PC-9 (cell line): Measurements from ENCODE around the gene RRP1. TPM values are rescaled to one million over a fixed set of nuclear protein-coding genes. Genes with fewer than 3 reads are reported as not detected.

Source experiments
- BruUV-seq: library from RNA; stranded (reverse); fragments of 400-500 nt; replicated peaks from 2 replicates; lab custom pipeline; 2021; lab: Mats Ljungman, UMichigan
- CTCF ChIA-PET: fragments of 300-600 bp; sonication (Branson Sonifier 250); formaldehyde crosslinking; loops from one replicate; lab custom pipeline; 2022; ENCODE audit warnings: antibody characterized with exemption; lab: Charles Lee
- POLR2A ChIA-PET: fragments of 300-600 bp; sonication (Branson Sonifier 250); formaldehyde crosslinking; loops from one replicate; lab custom pipeline; 2022; ENCODE audit warnings: antibody characterized with exemption; ENCODE audit not compliant: unreplicated experiment; lab: Charles Lee
- DNase-seq, 2 experiments: peaks; one replicate each; pipeline versions ENCODE4 v3.0.0 to v3.0.0-alpha.2; 2015 to 2022; ENCODE audit warnings: mixed read lengths in 1 of 2
- H2AFZ ChIP-seq: fragments of 200-600 bp; sonication (generic); 2 replicates; pipeline ENCODE4 v1.8.1; 2017; ENCODE audit warnings: antibody characterized with exemption
- H3F3A ChIP-seq: fragments of 200-600 bp; sonication (generic); 2 replicates; pipeline ENCODE4 v1.8.1; 2017; ENCODE audit warnings: antibody characterized with exemption, mild to moderate bottlenecking, low read depth; ENCODE audit not compliant: insufficient read depth
- H3K27ac ChIP-seq: fragments of 200-600 bp; sonication (generic); 2 replicates; pipeline ENCODE4 v1.6.1; 2016; ENCODE audit warnings: mixed run types
- H3K27me3 ChIP-seq: fragments of 200-600 bp; sonication (generic); 2 replicates; pipeline ENCODE4 v1.6.1; 2016; ENCODE audit warnings: low read depth, mixed run types; ENCODE audit not compliant: insufficient read depth
- H3K36me3 ChIP-seq: fragments of 200-600 bp; sonication (generic); 2 replicates; pipeline ENCODE4 v1.6.1; 2016; ENCODE audit warnings: low read depth, mixed run types
- H3K4me1 ChIP-seq: fragments of 200-600 bp; sonication (generic); replicated peaks from 2 replicates; pipeline ENCODE4 v1.6.1; 2016; ENCODE audit warnings: mixed run types; ENCODE audit not compliant: insufficient read depth
- H3K4me2 ChIP-seq: fragments of 200-600 bp; sonication (generic); 2 replicates; pipeline ENCODE4 v1.6.1; 2017; ENCODE audit warnings: mixed run types
- H3K4me3 ChIP-seq: fragments of 200-600 bp; sonication (generic); 2 replicates; pipeline ENCODE4 v1.6.1; 2016; ENCODE audit warnings: mixed run types
- H3K79me2 ChIP-seq: fragments of 200-600 bp; sonication (generic); 2 replicates; pipeline ENCODE4 v1.6.1; 2017; ENCODE audit warnings: low read depth, mixed run types
- H3K9me2 ChIP-seq: fragments of 200-600 bp; sonication (generic); 2 replicates; pipeline ENCODE4 v1.8.1; 2017; ENCODE audit warnings: mild to moderate bottlenecking; ENCODE audit not compliant: insufficient read depth
- H3K9me3 ChIP-seq: fragments of 200-600 bp; sonication (generic); 2 replicates; pipeline ENCODE4 v1.8.1; 2016; ENCODE audit warnings: low read depth; ENCODE audit not compliant: insufficient read depth
- H4K20me1 ChIP-seq: fragments of 200-600 bp; sonication (generic); 2 replicates; pipeline ENCODE4 v1.8.1; 2017; ENCODE audit not compliant: insufficient read depth
- CTCF ChIP-seq: fragments of 200-600 bp; sonication (generic); conservative IDR thresholded peaks from 2 replicates; pipeline ENCODE4 v1.6.1; 2017; ENCODE audit warnings: mixed run types, antibody characterized with exemption, mild to moderate bottlenecking, moderate library complexity
- EZH2 ChIP-seq: fragments of 200-600 bp; sonication (generic); IDR thresholded peaks from 2 replicates; pipeline ENCODE4 v1.8.0; 2017; ENCODE audit warnings: antibody characterized with exemption, low read depth
- intact Hi-C: fragments of 100-400 bp; cut with micrococcal nuclease; formaldehyde crosslinking; loops from one replicate; pipeline ENCODE4 v1.10.0; 2022; ENCODE audit not compliant: unreplicated experiment
- total RNA-seq: library from RNA; stranded (reverse); gene quantifications from 2 replicates; pipeline ENCODE4 v1.2.3, GENCODE V29; 2021

Gene RRP1
- total RNA-seq, 1 experiment from 2014 or later: 24.9 TPM

- Histone ChIP-seq H4K20me1 (no peaks in the 10 kb centered on the region; the same call in 1 of the 2 replicates), H3K4me2 (no peak overlapping the region), H3K9me2 (no peaks in the 10 kb centered on the region), H3K79me2 (no peaks in the 10 kb centered on the region), H3K36me3 (no peaks in the 10 kb centered on the region), H3F3A (peaks cover 10% of the 10 kb centered on the region; the same call in 1 of the 2 replicates), H2AFZ (no peak overlapping the region), H3K9me3 (no peaks in the 10 kb centered on the region), H3K27me3 (no peaks in the 10 kb centered on the region), H3K27ac (no peak overlapping the region), H3K4me3 (no peak overlapping the region), H3K4me1 (peaks cover 7% of the 10 kb centered on the region)
- ChIA-PET CTCF (interaction anchor here (0.9 to 1.2 kb wide), 2 partner anchors 129 to 273 kb away, joined by 3 read pairs; no protein-coding TSS in a partner anchor), POLR2A (interaction anchor here (0.5 to 0.7 kb wide), 2 partner anchors 31 to 165 kb away, joined by 3 to 6 read pairs; no protein-coding TSS in a partner anchor)
- intact Hi-C loops: loop anchor here (2.0 to 10.0 kb wide), 2 partner anchors 128 to 674 kb away; no protein-coding TSS in a partner anchor
- peak in 1 of 2 experiments; percentile 84 for DNase-seq
- peak; percentile 91 for TF ChIP-seq CTCF
- TF ChIP-seq EZH2: no peak
- BruUV-seq: no TSS peak
Observed at GRCh38 chr21:43810505-43811261, 21.3 kb downstream of the RRP1 start.

- H3F3A ChIP-seq: peaks cover 10% of the 10 kb centered on the region; the same call in 1 of the 2 replicates
- peaks cover 7% of the 10 kb centered on the region for H3K4me1 ChIP-seq
- intact Hi-C loops: loop anchor here (2.0 to 10.0 kb wide), 2 partner anchors 127 to 673 kb away; no protein-coding TSS in a partner anchor
- BruUV-seq: no TSS peak
- no peak for DNase-seq
- no peak overlapping the region for H2AFZ ChIP-seq
- H3K4me3 ChIP-seq: no peak overlapping the region
- no peaks in the 10 kb centered on the region for H3K9me2 ChIP-seq
- POLR2A ChIA-PET: interaction anchor here (0.6 kb wide), 1 partner anchor 192 kb away, joined by 4 read pairs; no protein-coding TSS in a partner anchor
- no peak overlapping the region for H3K4me2 ChIP-seq
- no peaks in the 10 kb centered on the region for H3K36me3 ChIP-seq
- no peak overlapping the region for H3K27ac ChIP-seq
- no peaks in the 10 kb centered on the region for H3K27me3 ChIP-seq
- H4K20me1 ChIP-seq: no peaks in the 10 kb centered on the region; the same call in 1 of the 2 replicates
- H3K9me3 ChIP-seq: no peaks in the 10 kb centered on the region
- TF ChIP-seq EZH2 (no peak), CTCF (no peak)
- H3K79me2 ChIP-seq: no peaks in the 10 kb centered on the region
- CTCF ChIA-PET: interaction anchor here (1.2 kb wide), 1 partner anchor 128 kb away, joined by 3 read pairs; no protein-coding TSS in a partner anchor
Observed at GRCh38 chr21:43811262-43812105, 22.1 kb downstream of the RRP1 start.
